Mucosa of descending colon (tissue), 3 donors: ENCODE data around the gene RAB12. TPM values are rescaled to one million over a fixed set of nuclear protein-coding genes. Genes with fewer than 3 reads are reported as not detected.

Source experiments
- ATAC-seq: fragments of 200-7000 bp; cut with Tn5 transposase; one replicate; pipeline ENCODE4 v1.9.1; 2020; ENCODE audit warnings: mild to moderate bottlenecking, moderate library complexity
- DNase-seq, 3 donors: peaks; one replicate each; pipeline ENCODE4 v3.0.0-alpha.2; 2020
- H3K36me3 ChIP-seq: fragments of 200-600 bp; one replicate; pipeline ENCODE4 v1.8.0; 2021; ENCODE audit warnings: low read depth, mild to moderate bottlenecking
- H3K4me1 ChIP-seq: fragments of 200-600 bp; one replicate; pipeline ENCODE4 v1.8.0; 2021; ENCODE audit warnings: low read depth, mild to moderate bottlenecking
- H3K4me3 ChIP-seq: fragments of 200-600 bp; one replicate; pipeline ENCODE4 v1.8.0; 2021; ENCODE audit warnings: mild to moderate bottlenecking
- H3K9me3 ChIP-seq: fragments of 200-600 bp; one replicate; pipeline ENCODE4 v1.8.0; 2021; ENCODE audit warnings: mild to moderate bottlenecking
- CTCF ChIP-seq: fragments of 200-600 bp; IDR thresholded peaks from one replicate; pipeline ENCODE4 v1.8.0; 2022; ENCODE audit warnings: antibody characterized with exemption, mild to moderate bottlenecking
- intact Hi-C, 2 donors: fragments of 100-400 bp; cut with DNase I in 1 of 2; cut with micrococcal nuclease in 1 of 2; formaldehyde crosslinking; loops; one replicate each; pipeline versions ENCODE4 v1.11.0 to v1.11.1; 2022; cut with DNase I, micrococcal nuclease
- total RNA-seq, 3 donors: library from RNA; stranded (reverse); fragmentation: NEBNext Ultra II Directional in 2 of 3; extraction: Animal tissue kit (Norgen Biotek cat#: 25700) in 2 of 3; gene quantifications; one replicate each; pipeline versions ENCODE4 v1.2.1 to v1.2.4, GENCODE V29; 2021 to 2023
- donor health status: DM: no; HTN: no; CAD: no; lungs with moderate emphysema.
- donor health status: DM: no; HTN: no; CAD: no.
- donor health status: DM: no; HTN: yes; CAD: no.

The RAB12 gene
- total RNA-seq, 3 donors from 2014 or later = 14.2 to 48.2 (median 20.2) TPM

GRCh38 chr18:8685141-8685913 is 76.1 kb downstream of the RAB12 start:
- intact Hi-C loops = no loop called here
- Histone ChIP-seq H3K36me3 (no peaks in the 10 kb centered on the region), H3K4me1 (no peaks in the 10 kb centered on the region), H3K4me3 (no peak overlapping the region), H3K9me3 (no peaks in the 10 kb centered on the region)
- TF ChIP-seq CTCF = no peak
- ATAC-seq = no peak
- DNase-seq = no peak

GRCh38 chr18:8685914-8686216 is 76.6 kb downstream of the RAB12 start:
- Histone ChIP-seq H3K4me3 (no peak overlapping the region), H3K4me1 (no peaks in the 10 kb centered on the region), H3K9me3 (no peaks in the 10 kb centered on the region), H3K36me3 (no peaks in the 10 kb centered on the region)
- ATAC-seq (no peak), DNase-seq (no peak)
- TF ChIP-seq CTCF = no peak
- intact Hi-C loops = no loop called here

- Histone ChIP-seq H3K9me3 (no peaks in the 10 kb centered on the region), H3K4me1 (no peaks in the 10 kb centered on the region), H3K4me3 (no peak overlapping the region), H3K36me3 (no peaks in the 10 kb centered on the region)
- TF ChIP-seq CTCF = no peak
- ATAC-seq (no peak), DNase-seq (no peak)
- intact Hi-C loops = no loop called here
These were observed 77.4 kb downstream of the RAB12 start for GRCh38 chr18:8686611-8687010.

- intact Hi-C loops = no loop called here
These were observed 79.1 kb downstream of the RAB12 start for GRCh38 chr18:8688216-8688800.

GRCh38 chr18:8688816-8689215 is 79.6 kb downstream of the RAB12 start:
- Histone ChIP-seq H3K4me3 (no peak overlapping the region), H3K9me3 (no peaks in the 10 kb centered on the region), H3K36me3 (no peaks in the 10 kb centered on the region), H3K4me1 (no peaks in the 10 kb centered on the region)
- no peak for DNase-seq
- TF ChIP-seq CTCF = no peak
- no peak for ATAC-seq
- intact Hi-C loops = no loop called here

More at GRCh38 chr18:8688216-8688800, 79.1 kb downstream of the RAB12 start:
- DNase-seq = no peak
- no peaks in the 10 kb centered on the region for H3K4me1 ChIP-seq
- TF ChIP-seq CTCF = no peak
- no peak for ATAC-seq
- H3K36me3 ChIP-seq = no peaks in the 10 kb centered on the region
- H3K4me3 ChIP-seq = no peak overlapping the region
- H3K9me3 ChIP-seq = no peaks in the 10 kb centered on the region

Other genes starting within 250 kb of the RAB12 start
- 100 to 1,000 TPM in 1 of 3 donors, 10 to 100 TPM in 1, 1 to 10 TPM in 1; 4.1 to 141 (median 15.4) TPM for gene MTCL1, start 96.1 kb downstream of the RAB12 start, total RNA-seq